HG03108 (cell line): ENCODE measurements around the gene ZSWIM8.
A peak's percentile ranks its signal among the peaks of the same experiment; 100 is the strongest.
"Not testable (repeated sequence)": the region's sequence is repeated elsewhere in the genome, so short reads cannot be mapped to it uniquely, and the experiment has no call there.

Experiments used
- ATAC-seq: cut with Tn5 transposase; IDR thresholded peaks from one replicate; pipeline ENCODE4 v1.9.1; 2021; ENCODE audit warnings: moderate library complexity; ENCODE audit not compliant: unreplicated experiment

The ZSWIM8 gene, protein sequence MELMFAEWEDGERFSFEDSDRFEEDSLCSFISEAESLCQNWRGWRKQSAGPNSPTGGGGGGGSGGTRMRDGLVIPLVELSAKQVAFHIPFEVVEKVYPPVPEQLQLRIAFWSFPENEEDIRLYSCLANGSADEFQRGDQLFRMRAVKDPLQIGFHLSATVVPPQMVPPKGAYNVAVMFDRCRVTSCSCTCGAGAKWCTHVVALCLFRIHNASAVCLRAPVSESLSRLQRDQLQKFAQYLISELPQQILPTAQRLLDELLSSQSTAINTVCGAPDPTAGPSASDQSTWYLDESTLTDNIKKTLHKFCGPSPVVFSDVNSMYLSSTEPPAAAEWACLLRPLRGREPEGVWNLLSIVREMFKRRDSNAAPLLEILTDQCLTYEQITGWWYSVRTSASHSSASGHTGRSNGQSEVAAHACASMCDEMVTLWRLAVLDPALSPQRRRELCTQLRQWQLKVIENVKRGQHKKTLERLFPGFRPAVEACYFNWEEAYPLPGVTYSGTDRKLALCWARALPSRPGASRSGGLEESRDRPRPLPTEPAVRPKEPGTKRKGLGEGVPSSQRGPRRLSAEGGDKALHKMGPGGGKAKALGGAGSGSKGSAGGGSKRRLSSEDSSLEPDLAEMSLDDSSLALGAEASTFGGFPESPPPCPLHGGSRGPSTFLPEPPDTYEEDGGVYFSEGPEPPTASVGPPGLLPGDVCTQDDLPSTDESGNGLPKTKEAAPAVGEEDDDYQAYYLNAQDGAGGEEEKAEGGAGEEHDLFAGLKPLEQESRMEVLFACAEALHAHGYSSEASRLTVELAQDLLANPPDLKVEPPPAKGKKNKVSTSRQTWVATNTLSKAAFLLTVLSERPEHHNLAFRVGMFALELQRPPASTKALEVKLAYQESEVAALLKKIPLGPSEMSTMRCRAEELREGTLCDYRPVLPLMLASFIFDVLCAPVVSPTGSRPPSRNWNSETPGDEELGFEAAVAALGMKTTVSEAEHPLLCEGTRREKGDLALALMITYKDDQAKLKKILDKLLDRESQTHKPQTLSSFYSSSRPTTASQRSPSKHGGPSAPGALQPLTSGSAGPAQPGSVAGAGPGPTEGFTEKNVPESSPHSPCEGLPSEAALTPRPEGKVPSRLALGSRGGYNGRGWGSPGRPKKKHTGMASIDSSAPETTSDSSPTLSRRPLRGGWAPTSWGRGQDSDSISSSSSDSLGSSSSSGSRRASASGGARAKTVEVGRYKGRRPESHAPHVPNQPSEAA (N-terminal part only)

GRCh38 chr10:73785211-73785720, at the start of gene ZSWIM8:
Gene ZSWIM8 (plus strand): TSS chr10:73785606. CDS start chr10:73785879, 273 bp downstream.
- ATAC-seq, result peak; percentile 79

GRCh38 chr10:73740501-73741254, 44.7 kb upstream of the ZSWIM8 start:
- ATAC-seq, result not testable (repeated sequence)

GRCh38 chr10:73742454-73742734, 43.0 kb upstream of the ZSWIM8 start:
- no peak for ATAC-seq

GRCh38 chr10:73743327-73743904, 42.0 kb upstream of the ZSWIM8 start:
- no peak for ATAC-seq

DNA sequence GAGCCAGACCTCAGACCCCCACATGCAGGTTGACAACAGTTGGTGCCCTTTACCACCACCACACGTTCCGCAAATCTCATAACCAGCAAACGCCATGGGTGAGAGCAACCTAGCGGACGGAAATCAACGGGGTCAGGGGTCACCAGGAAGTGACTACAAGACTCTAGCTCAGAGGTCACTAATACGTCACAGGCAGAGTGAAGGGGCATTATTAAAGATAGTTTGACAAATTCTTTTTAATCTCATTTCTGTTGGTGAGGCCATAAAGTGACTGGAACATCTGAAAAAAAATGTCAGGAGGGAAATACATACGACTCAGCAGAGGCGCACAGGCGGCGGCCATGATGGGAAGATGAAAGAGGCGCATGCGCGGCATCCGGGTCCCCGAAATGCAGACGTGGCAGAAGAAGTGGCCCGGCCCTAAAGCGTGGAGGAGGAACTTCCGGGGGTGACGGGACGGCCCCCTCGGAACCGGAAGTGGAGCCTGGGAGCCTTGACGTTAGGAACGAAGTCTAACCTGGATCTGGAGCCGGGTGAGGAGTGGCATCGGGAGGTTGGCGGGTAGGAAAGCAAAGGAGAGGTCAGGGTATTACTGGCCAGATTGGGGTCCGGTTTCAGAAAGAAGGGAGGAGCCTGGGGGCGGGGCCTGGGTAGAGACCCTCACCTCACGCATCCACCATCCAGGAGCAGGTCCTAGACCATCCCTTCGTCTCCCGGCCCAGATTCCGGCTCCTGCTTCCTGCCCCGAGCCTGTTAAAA, 41.3 kb upstream of the ZSWIM8 start, which contains the start of gene SEC24C:
Gene SEC24C (plus strand): TSS at position 468 of the 759 bp plus-strand sequence. CDS start 2,461 bp downstream, outside the sequence.
- peak; percentile 88 for ATAC-seq

DNA sequence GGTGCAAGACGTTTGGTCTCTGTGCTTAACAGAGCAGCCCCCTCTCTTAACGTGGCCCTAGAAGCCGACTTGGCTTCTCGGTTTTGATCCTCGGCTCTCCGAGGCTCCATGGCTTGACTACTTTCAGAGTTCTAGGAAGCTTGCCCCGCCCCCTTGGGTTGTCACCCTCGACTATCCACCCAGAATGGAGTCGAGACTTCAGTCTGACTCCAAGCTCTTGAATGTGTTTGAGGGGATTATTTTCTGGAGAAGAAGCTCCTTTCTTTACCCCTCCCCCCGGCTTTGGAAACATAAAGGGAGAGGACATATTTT, 40.8 kb upstream of the ZSWIM8 start:
- peak; percentile 24 for ATAC-seq

DNA sequence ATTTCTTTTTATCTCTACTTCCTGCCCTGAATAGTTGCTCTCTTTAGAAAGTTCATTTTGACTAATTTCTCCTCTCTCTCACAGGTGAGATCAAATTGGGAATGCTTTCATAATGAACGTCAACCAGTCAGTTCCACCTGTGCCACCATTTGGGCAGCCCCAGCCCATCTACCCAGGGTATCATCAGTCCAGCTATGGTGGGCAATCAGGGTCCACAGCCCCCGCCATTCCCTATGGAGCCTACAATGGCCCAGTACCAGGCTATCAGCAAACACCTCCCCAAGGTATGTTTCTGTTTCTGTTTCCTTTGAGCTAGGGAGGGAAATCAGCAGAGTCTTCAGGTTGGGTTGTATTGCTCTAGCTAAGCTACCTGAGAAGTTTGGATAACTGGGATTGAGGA, 38.7 kb upstream of the ZSWIM8 start:
- no peak for ATAC-seq

DNA sequence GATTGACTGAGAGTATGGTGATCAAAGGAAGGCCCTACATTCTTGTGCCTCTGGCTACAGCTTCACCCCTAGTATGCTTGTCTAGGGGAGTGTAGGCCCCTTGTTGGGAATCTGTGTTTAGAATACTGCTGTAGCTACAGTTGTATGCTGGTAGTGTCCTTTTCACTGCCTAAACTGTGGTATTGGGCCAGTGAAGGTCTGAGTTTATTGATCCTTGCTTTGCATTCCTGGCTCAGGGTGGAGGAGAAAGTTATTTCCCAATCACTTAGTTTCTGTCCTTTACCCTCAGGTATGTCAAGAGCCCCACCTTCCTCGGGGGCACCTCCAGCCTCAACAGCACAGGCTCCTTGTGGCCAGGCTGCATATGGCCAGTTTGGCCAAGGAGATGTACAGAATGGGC, 34.6 kb upstream of the ZSWIM8 start:
- ATAC-seq, result no peak

DNA sequence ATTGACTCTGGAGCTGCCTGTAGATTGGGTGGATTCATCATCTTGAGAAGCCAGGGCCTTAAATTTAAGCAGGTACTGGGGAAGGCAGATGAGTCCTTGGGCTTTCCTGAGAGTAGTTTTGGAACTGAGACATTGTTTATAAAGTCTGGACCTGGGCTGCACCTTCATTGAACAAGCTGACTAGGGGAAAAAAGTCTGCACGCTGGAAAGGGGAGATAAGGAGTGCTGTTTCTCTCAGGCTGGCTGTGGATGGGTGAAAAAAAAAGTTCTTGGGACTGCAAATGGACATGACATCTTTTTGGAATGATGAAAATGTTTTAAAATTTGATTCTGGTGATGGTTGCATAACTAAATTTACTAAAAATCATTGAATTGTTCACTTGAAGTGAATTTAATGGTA, 29.2 kb upstream of the ZSWIM8 start:
- ATAC-seq, result no peak

DNA sequence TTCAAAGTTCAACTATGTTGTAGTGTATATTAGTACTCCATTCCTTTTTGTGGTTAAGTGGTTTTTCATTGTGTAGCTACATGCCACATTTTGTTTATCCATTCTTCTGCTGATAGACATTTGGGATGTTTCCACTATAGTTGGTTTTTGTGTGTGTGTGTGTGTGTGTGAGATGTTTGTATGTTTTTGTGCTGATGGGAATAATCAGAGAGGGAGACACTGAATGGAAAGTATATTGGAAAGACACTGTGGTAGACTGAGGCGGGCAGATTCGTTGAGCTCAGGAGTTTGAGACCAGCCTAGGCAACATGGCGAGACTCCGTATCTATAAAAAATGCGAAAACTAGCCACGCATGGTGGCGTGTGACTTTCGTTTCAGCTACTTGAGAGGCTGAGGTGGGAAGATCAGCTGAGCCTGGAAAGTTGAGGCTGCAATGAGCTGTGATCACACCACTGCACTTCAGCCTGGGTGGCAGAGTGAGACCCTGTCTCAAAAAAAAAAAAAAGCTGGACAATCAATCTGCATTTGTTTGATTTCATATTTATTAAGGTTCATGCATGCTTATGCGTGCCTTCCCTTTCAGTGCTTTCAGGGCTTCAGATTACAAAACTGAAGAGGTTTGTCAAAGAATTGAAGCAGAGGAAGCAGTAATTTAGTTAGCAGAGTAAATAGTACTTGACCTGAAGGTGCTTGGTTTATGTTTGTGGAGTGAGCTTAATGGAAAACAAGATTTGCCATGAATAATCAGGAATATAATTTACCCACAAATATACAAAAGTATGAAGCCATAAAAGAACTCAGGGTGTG, 26.5 kb upstream of the ZSWIM8 start:
- no peak for ATAC-seq

DNA sequence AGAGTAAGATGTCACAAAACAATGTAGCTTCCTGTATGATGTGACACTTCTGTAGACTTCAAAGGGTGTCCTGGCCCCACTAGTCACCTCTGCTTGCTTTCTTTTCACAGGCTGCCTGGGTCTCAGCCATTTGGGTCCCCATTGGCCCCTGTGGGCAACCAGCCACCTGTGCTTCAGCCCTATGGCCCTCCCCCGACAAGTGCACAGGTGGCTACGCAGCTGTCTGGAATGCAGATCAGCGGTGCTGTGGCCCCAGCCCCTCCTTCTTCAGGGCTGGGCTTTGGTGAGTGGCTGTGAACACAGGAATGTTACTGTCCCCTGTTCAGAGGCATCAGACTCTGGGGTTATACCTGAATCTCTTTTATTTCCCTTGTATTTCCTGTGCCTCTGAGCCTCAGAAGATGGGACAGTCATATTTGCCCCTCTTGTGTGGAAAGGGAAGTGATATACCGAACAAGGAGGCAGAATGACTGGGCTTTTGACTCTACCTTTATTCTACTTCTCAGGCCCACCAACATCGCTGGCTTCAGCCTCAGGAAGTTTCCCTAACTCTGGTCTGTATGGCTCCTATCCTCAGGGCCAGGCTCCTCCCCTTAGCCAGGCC, 25.8 kb upstream of the ZSWIM8 start:
- ATAC-seq, result no peak

GRCh38 chr10:73761781-73762180, 23.6 kb upstream of the ZSWIM8 start:
- no peak for ATAC-seq

- ATAC-seq, result no peak
Measured at GRCh38 chr10:73762915-73763314, 22.5 kb upstream of the ZSWIM8 start.

GRCh38 chr10:73763343-73763742, 22.1 kb upstream of the ZSWIM8 start:
- no peak for ATAC-seq

DNA sequence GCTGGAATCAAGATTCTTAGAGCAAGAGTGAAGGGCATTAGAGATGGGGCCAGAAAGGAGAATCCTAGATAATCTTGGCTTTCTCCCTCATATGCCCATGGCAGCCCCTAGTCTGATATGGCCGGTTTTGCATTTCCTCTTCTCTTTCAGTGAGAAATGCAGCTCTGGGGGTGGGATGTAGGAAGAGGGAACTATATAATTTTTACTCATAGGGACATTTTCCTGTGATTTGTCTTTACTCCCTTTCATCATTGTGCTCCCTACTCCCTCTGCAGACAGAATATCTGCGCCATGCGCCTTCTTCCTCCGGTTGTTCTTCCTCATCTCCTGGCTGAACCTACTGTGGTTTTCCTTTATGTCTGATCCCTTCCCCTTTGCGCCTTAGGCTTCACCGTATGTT, 20.3 kb upstream of the ZSWIM8 start:
- ATAC-seq, result no peak

DNA sequence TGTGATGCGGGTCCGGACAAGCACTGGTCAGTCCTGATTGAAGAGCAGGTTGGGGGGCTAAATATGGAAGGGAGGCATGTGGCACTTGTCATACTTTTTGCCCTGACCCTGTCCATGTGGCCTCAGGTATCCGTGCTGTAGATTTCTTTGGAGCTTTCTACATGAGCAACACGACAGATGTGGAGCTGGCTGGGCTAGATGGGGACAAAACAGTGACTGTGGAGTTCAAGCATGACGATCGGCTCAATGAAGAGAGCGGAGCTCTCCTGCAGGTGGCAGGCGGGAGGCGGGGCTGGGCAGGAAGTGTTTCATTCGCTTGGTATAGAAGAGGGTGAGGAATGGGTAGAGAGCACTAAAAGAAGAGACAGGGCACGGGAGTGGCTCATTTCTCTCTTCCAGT, 16.5 kb upstream of the ZSWIM8 start:
- no peak for ATAC-seq

- ATAC-seq, result no peak
Measured at GRCh38 chr10:73769396-73769795, 16.0 kb upstream of the ZSWIM8 start.

GRCh38 chr10:73771722-73772280, 13.6 kb upstream of the ZSWIM8 start:
- peak; percentile 41 for ATAC-seq
